HepG2 (cell line): ENCODE results near the gene ERF. TPM values are rescaled to one million over a fixed set of nuclear protein-coding genes. Genes with fewer than 3 reads are reported as not detected.
A peak's percentile ranks its signal among the peaks of the same experiment; 100 is the strongest.

ENCODE experiments used
- AHR ChIP-seq: IDR thresholded peaks from 2 replicates; pipeline ENCODE4 v1.6.1; 2018; ENCODE audit warnings: missing genetic modification reagents, missing compliant biosample characterization
- ELF1 ChIP-seq: sonication (generic); formaldehyde crosslinking; IDR thresholded peaks from 2 replicates; pipeline ENCODE4 v1.4.0; 2020; ENCODE audit warnings: missing genetic modification reagents
- ELF4 ChIP-seq: sonication (generic); formaldehyde crosslinking; IDR thresholded peaks from 2 replicates; pipeline ENCODE4 v1.5.0; 2020; ENCODE audit warnings: missing genetic modification reagents, mild to moderate bottlenecking, moderate library complexity, borderline replicate concordance
- HMGXB4 ChIP-seq, 2 experiments: sonication (generic) in 1 of 2; formaldehyde crosslinking in 1 of 2; IDR thresholded peaks; 2 replicates each; pipeline versions ENCODE4 v1.4.0 to v1.6.1; 2018 to 2020; ENCODE audit warnings: missing genetic modification reagents in 2 of 2, borderline replicate concordance in 1 of 2, low read depth in 1 of 2, mild to moderate bottlenecking in 1 of 2, missing biosample characterization in 1 of 2
- HNRNPK ChIP-seq: fragments of 200-400 bp; formaldehyde crosslinking; IDR thresholded peaks from 2 replicates; pipeline ENCODE4 v1.6.1; 2018; ENCODE audit warnings: low read length, low read depth, moderate library complexity, mild to moderate bottlenecking; ENCODE audit not compliant: poor library complexity, severe bottlenecking
- KDM2A ChIP-seq: sonication (generic); formaldehyde crosslinking; IDR thresholded peaks from 2 replicates; pipeline ENCODE4 v1.4.0; 2020; ENCODE audit warnings: low read depth, missing genetic modification reagents, borderline replicate concordance
- MATR3 ChIP-seq: sonication (generic); formaldehyde crosslinking; IDR thresholded peaks from 2 replicates; pipeline ENCODE4 v1.4.0; 2020; ENCODE audit warnings: missing genetic modification reagents
- MYC ChIP-seq: sonication (generic); formaldehyde crosslinking; IDR thresholded peaks from 2 replicates; pipeline ENCODE4 v1.9.0; 2021; ENCODE audit warnings: missing genetic modification reagents, borderline replicate concordance
- NFKB2 ChIP-seq: sonication (generic); formaldehyde crosslinking; IDR thresholded peaks from 2 replicates; pipeline ENCODE4 v1.4.0; 2020; ENCODE audit warnings: missing genetic modification reagents, borderline replicate concordance
- NR2F2 ChIP-seq: IDR thresholded peaks from 2 replicates; pipeline ENCODE4 v1.6.1; 2012; ENCODE audit warnings: low read depth, inconsistent platforms, borderline replicate concordance
- PAWR ChIP-seq: sonication (generic); formaldehyde crosslinking; IDR thresholded peaks from 2 replicates; pipeline ENCODE4 v1.4.0; 2020; ENCODE audit warnings: missing genetic modification reagents, mild to moderate bottlenecking, borderline replicate concordance
- PHF8 ChIP-seq: sonication (generic); formaldehyde crosslinking; IDR thresholded peaks from 2 replicates; pipeline ENCODE4 v1.5.0; 2020; ENCODE audit warnings: missing genetic modification reagents
- RELA ChIP-seq: sonication (generic); formaldehyde crosslinking; IDR thresholded peaks from 2 replicates; pipeline ENCODE4 v1.4.0; 2020; ENCODE audit warnings: missing genetic modification reagents
- SIX1 ChIP-seq: sonication (generic); formaldehyde crosslinking; IDR thresholded peaks from 2 replicates; pipeline ENCODE4 v1.4.0; 2020; ENCODE audit warnings: missing genetic modification reagents, borderline replicate concordance
- SMAD1 ChIP-seq: sonication (generic); formaldehyde crosslinking; IDR thresholded peaks from 2 replicates; pipeline ENCODE4 v1.4.0; 2020; ENCODE audit warnings: missing genetic modification reagents, low read depth, mild to moderate bottlenecking, borderline replicate concordance
- ZNF3 ChIP-seq: IDR thresholded peaks from 2 replicates; pipeline ENCODE4 v1.7.0; 2017; ENCODE audit warnings: inconsistent platforms
- ZNF567 ChIP-seq: sonication (generic); formaldehyde crosslinking; IDR thresholded peaks from 2 replicates; pipeline ENCODE4 v1.8.1; 2023; ENCODE audit warnings: mild to moderate bottlenecking, missing genetic modification reagents, borderline replicate concordance
- ZSCAN9 ChIP-seq: IDR thresholded peaks from 2 replicates; pipeline ENCODE4 v1.6.1; 2016; ENCODE audit warnings: borderline replicate concordance
- ZUFSP ChIP-seq: sonication (generic); formaldehyde crosslinking; IDR thresholded peaks from 2 replicates; pipeline ENCODE4 v1.9.0; 2021; ENCODE audit warnings: missing genetic modification reagents, mild to moderate bottlenecking, borderline replicate concordance
- polyA plus RNA-seq, 8 experiments: library from polyadenylated mRNA; depleted of rRNA in 3 of 8; stranded (reverse) in 7 of 8; unstranded in 1 of 8; fragments of >200 nt; fragmentation: Illumina TruSeq in 4 of 8; extraction: Trizol in 4 of 8; gene quantifications; 2 replicates each; pipeline versions ENCODE4 v1.2.1 to v1.2.3, GENCODE V29; 2011 to 2016; ENCODE audit warnings: low read depth in 4 of 8, missing spikeins in 1 of 8, mixed read lengths in 1 of 8; ENCODE audit not compliant: insufficient read depth in 1 of 8
- total RNA-seq, 5 experiments: library from RNA; depleted of rRNA; stranded (reverse); fragments of >200 nt; fragmentation: Illumina TruSeq; extraction: Trizol; gene quantifications; 2 replicates each; pipeline ENCODE4 v1.2.3, GENCODE V29; 2016; ENCODE audit warnings: low read depth in 1 of 5
- TF ChIP-seq, protein P1 (sequence below): sonication (generic); formaldehyde crosslinking; IDR thresholded peaks from 2 replicates; pipeline ENCODE4 v1.5.1; 2020; ENCODE audit warnings: missing genetic modification reagents, mild to moderate bottlenecking, borderline replicate concordance
- TF ChIP-seq, protein P2 (sequence below): IDR thresholded peaks from 2 replicates; pipeline ENCODE4 v1.6.1; 2016

The ERF gene
- total and polyA plus RNA-seq, 2 of the 13 experiments (the other 11 are each of a cell fraction or from before 2014, with no cell fraction given) = 67.1 to 69.9 TPM

DNA sequence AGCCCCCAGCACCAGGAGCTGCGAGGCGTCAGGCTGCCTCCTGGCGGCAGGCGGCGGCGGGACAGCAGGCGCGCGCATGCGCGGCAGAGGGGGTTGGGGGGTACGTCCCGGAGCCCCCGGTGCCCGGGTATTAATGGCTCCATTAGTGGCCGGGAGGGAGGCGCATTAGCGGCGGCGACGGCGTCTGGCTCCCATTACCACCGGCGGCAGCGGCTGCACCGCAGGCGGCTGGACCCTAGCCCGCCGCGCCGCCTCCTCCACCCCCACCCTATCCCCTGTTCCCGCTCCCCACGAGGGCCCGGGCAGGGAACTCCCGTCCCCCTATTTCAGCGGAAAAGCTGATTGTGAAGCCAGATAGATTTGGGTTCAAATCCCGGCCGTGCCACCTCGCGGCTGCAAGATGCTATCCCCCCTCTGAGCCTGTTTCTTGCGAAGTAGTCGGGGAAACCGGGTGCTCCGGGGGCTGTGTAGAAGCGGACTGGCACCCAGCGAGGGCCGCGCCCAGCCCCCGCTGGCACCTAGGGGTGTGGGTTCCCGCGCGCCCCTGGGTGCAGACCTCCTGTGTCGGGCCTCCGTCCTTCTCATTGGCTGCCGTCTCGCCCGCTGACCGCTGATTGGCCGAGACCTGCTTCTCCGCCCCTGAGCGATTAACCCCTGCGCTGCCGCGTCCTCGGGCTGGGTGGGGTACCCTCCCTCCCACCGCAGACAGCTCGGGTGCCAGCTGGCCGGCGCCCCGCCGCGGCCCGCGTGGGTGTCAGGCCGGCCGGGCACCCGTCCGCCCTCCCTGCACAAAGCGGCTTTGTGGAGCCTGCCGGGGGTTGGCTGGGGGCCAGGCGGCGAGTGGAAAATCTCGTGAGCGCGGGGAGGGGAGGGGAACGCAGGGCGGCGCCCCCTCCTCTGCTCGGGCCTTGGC is 25.2 kb upstream of the ERF start (continued):
- TF ChIP-seq ELF4 (CRISPR knock-in tag) (no peak), ELF1 (no peak), PHF8 (peak; percentile 65), ZNF3 (CRISPR knock-in tag) (no peak), ZNF567 (CRISPR knock-in tag) (no peak), HNRNPK (peak; percentile 99), HMGXB4 (CRISPR knock-in tag; IDR thresholded peaks at IDR 0.05; ENCODE audit: borderline replicate concordance in 1 of 2, low read depth in 1 of 2) (peak; percentile 56 to 75; a peak in 3 of 4 replicates), PAWR (no peak), NR2F2 (no peak; the same call in 1 of the 2 replicates), NFKB2 (CRISPR knock-in tag) (peak; percentile 47; the same call in 1 of the 2 replicates), SMAD1 (CRISPR knock-in tag) (no peak), SIX1 (CRISPR knock-in tag) (no peak), AHR (no peak), KDM2A (CRISPR knock-in tag) (peak; percentile 72), ZUFSP (no peak), MATR3 (CRISPR knock-in tag) (no peak), RELA (CRISPR knock-in tag) (no peak), MYC (peak; percentile 24; the same call in 1 of the 2 replicates), ZSCAN9 (no peak)
- TF ChIP-seq, protein P1, sequence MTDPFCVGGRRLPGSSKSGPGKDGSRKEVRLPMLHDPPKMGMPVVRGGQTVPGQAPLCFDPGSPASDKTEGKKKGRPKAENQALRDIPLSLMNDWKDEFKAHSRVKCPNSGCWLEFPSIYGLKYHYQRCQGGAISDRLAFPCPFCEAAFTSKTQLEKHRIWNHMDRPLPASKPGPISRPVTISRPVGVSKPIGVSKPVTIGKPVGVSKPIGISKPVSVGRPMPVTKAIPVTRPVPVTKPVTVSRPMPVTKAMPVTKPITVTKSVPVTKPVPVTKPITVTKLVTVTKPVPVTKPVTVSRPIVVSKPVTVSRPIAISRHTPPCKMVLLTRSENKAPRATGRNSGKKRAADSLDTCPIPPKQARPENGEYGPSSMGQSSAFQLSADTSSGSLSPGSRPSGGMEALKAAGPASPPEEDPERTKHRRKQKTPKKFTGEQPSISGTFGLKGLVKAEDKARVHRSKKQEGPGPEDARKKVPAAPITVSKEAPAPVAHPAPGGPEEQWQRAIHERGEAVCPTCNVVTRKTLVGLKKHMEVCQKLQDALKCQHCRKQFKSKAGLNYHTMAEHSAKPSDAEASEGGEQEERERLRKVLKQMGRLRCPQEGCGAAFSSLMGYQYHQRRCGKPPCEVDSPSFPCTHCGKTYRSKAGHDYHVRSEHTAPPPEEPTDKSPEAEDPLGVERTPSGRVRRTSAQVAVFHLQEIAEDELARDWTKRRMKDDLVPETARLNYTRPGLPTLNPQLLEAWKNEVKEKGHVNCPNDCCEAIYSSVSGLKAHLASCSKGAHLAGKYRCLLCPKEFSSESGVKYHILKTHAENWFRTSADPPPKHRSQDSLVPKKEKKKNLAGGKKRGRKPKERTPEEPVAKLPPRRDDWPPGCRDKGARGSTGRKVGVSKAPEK (CRISPR knock-in tag) = no peak
- TF ChIP-seq, protein P2, sequence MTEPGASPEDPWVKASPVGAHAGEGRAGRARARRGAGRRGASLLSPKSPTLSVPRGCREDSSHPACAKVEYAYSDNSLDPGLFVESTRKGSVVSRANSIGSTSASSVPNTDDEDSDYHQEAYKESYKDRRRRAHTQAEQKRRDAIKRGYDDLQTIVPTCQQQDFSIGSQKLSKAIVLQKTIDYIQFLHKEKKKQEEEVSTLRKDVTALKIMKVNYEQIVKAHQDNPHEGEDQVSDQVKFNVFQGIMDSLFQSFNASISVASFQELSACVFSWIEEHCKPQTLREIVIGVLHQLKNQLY = no peak
